GM06990 (cell line): Measurements from ENCODE around the gene ESPNL.

Source experiments
- DNase-seq: peaks from one replicate; pipeline ENCODE4 v3.0.0-alpha.2; 2011; ENCODE audit not compliant: insufficient read length; ENCODE audit errors: extremely low read depth
- H3K27me3 ChIP-seq: replicated peaks from 2 replicates; pipeline ENCODE4 v1.6.0; 2011; ENCODE audit warnings: low read length; ENCODE audit not compliant: control insufficient read depth, insufficient read depth
- H3K36me3 ChIP-seq: 2 replicates; pipeline ENCODE4 v1.5.1; 2011; ENCODE audit warnings: low read length; ENCODE audit not compliant: control insufficient read depth, insufficient read depth
- H3K4me3 ChIP-seq: replicated peaks from 2 replicates; pipeline ENCODE4 v1.5.1; 2011; ENCODE audit warnings: low read depth, mild to moderate bottlenecking, control low read depth, low read length
- CTCF ChIP-seq: IDR thresholded peaks from 2 replicates; pipeline ENCODE4 v1.5.1; 2011; ENCODE audit warnings: low read length, control low read depth, mild to moderate bottlenecking, inconsistent platforms; ENCODE audit not compliant: insufficient read depth, poor library complexity, severe bottlenecking

The ESPNL gene

GRCh38 chr2:238116298-238117198 lies 16.4 kb downstream of the ESPNL start:
- Histone ChIP-seq H3K27me3 (no peaks in the 10 kb centered on the region), H3K36me3 (no peaks in the 10 kb centered on the region), H3K4me3 (no peak overlapping the region)
- TF ChIP-seq CTCF = no peak
- no peak for DNase-seq

GRCh38 chr2:238117199-238118154 lies 17.3 kb downstream of the ESPNL start:
- no peak for TF ChIP-seq CTCF
- no peaks in the 10 kb centered on the region for H3K27me3 ChIP-seq
- H3K4me3 ChIP-seq = no peak overlapping the region
- no peaks in the 10 kb centered on the region for H3K36me3 ChIP-seq
- no peak for DNase-seq

- no peak for TF ChIP-seq CTCF
- no peak overlapping the region for H3K4me3 ChIP-seq
- H3K36me3 ChIP-seq = no peaks in the 10 kb centered on the region
- no peaks in the 10 kb centered on the region for H3K27me3 ChIP-seq
- no peak for DNase-seq
These were observed 19.8 kb downstream of the ESPNL start for GRCh38 chr2:238119756-238120462.

GRCh38 chr2:238120463-238121298 lies 20.5 kb downstream of the ESPNL start:
- no peak overlapping the region for H3K4me3 ChIP-seq
- no peaks in the 10 kb centered on the region for H3K27me3 ChIP-seq
- no peaks in the 10 kb centered on the region for H3K36me3 ChIP-seq
- DNase-seq = no peak
- TF ChIP-seq CTCF = no peak
